GM18502 (cell line): Measurements from ENCODE around the gene TGFB2.

Experiments used
- ATAC-seq: cut with Tn5 transposase; IDR thresholded peaks from one replicate; pipeline ENCODE4 v1.9.1; 2021; ENCODE audit warnings: mild to moderate bottlenecking; ENCODE audit not compliant: unreplicated experiment, poor library complexity

The TGFB2 gene

GRCh38 chr1:218412171-218412570 is 67.0 kb downstream of the TGFB2 start:
- no peak for ATAC-seq

GRCh38 chr1:218413179-218413578 is 68.0 kb downstream of the TGFB2 start:
- ATAC-seq = no peak

GRCh38 chr1:218414060-218414728 is 69.1 kb downstream of the TGFB2 start:
- no peak for ATAC-seq

- ATAC-seq = no peak
Measured at GRCh38 chr1:218415726-218416125, 70.6 kb downstream of the TGFB2 start.

- ATAC-seq = no peak
Measured at GRCh38 chr1:218421531-218421930, 76.4 kb downstream of the TGFB2 start.

- ATAC-seq = no peak
Measured at GRCh38 chr1:218424502-218424901, 79.4 kb downstream of the TGFB2 start.

- no peak for ATAC-seq
Measured at GRCh38 chr1:218425647-218426342, 80.7 kb downstream of the TGFB2 start.

- no peak for ATAC-seq
Measured at GRCh38 chr1:218426343-218426657, 81.2 kb downstream of the TGFB2 start.

GRCh38 chr1:218429301-218429700 is 84.2 kb downstream of the TGFB2 start:
- ATAC-seq = no peak

- ATAC-seq = no peak
Measured at GRCh38 chr1:218430346-218430745, 85.2 kb downstream of the TGFB2 start.

GRCh38 chr1:218430822-218431221 is 85.7 kb downstream of the TGFB2 start:
- no peak for ATAC-seq

- ATAC-seq = no peak
Measured at GRCh38 chr1:218431476-218431875, 86.3 kb downstream of the TGFB2 start.

GRCh38 chr1:218433744-218434143 is 88.6 kb downstream of the TGFB2 start:
- no peak for ATAC-seq

GRCh38 chr1:218435528-218435927 is 90.4 kb downstream of the TGFB2 start:
- ATAC-seq = no peak

- no peak for ATAC-seq
Measured at GRCh38 chr1:218436346-218436745, 91.2 kb downstream of the TGFB2 start.

- ATAC-seq = no peak
Measured at GRCh38 chr1:218436997-218437396, 91.9 kb downstream of the TGFB2 start.

GRCh38 chr1:218439541-218440295 is 94.6 kb downstream of the TGFB2 start:
- ATAC-seq = no peak

- ATAC-seq = no peak
Measured at GRCh38 chr1:218443255-218443654, 98.1 kb downstream of the TGFB2 start.

GRCh38 chr1:218444173-218444572 is 99.0 kb downstream of the TGFB2 start:
- ATAC-seq = no peak

- ATAC-seq = no peak
Measured at GRCh38 chr1:218444588-218444987, 99.5 kb downstream of the TGFB2 start.

GRCh38 chr1:218447010-218447689 is 102.0 kb downstream of the TGFB2 start:
- ATAC-seq = no peak
